Hepatocyte (in vitro differentiated cells): Measurements from ENCODE around the gene CACHD1. TPM values are rescaled to one million over a fixed set of nuclear protein-coding genes. Genes with fewer than 3 reads are reported as not detected.

Experiments used
- DNase-seq: peaks from one replicate; pipeline ENCODE4 v3.0.0-alpha.2; 2016; ENCODE audit warnings: low spot score
- H2AFZ ChIP-seq: fragments of 200-600 bp; sonication (generic); 2 replicates; pipeline ENCODE4 v1.6.0; 2016; ENCODE audit warnings: antibody characterized with exemption, mild to moderate bottlenecking
- H3K27ac ChIP-seq: fragments of 200-600 bp; sonication (generic); 2 replicates; pipeline ENCODE4 v1.5.1; 2016; ENCODE audit warnings: mild to moderate bottlenecking
- H3K27me3 ChIP-seq: fragments of 200-600 bp; sonication (generic); 2 replicates; pipeline ENCODE4 v1.6.1; 2016
- H3K36me3 ChIP-seq: fragments of 200-600 bp; sonication (generic); replicated peaks from 2 replicates; pipeline ENCODE4 v1.5.1; 2016; ENCODE audit warnings: low read depth; ENCODE audit not compliant: insufficient read depth
- H3K4me1 ChIP-seq: fragments of 200-600 bp; sonication (generic); 2 replicates; pipeline ENCODE4 v1.5.1; 2016; ENCODE audit warnings: mild to moderate bottlenecking, moderate library complexity; ENCODE audit not compliant: insufficient read depth
- H3K4me2 ChIP-seq: fragments of 200-600 bp; sonication (generic); 2 replicates; pipeline ENCODE4 v1.6.0; 2016
- H3K4me3 ChIP-seq: fragments of 200-600 bp; sonication (generic); 2 replicates; pipeline ENCODE4 v1.5.1; 2016; ENCODE audit warnings: mild to moderate bottlenecking
- H3K79me2 ChIP-seq: fragments of 200-600 bp; sonication (generic); 2 replicates; pipeline ENCODE4 v1.6.0; 2017; ENCODE audit warnings: mild to moderate bottlenecking
- H3K9me2 ChIP-seq: fragments of 200-600 bp; sonication (generic); replicated peaks from 2 replicates; pipeline ENCODE4 v1.6.0; 2017; ENCODE audit warnings: mild to moderate bottlenecking; ENCODE audit not compliant: insufficient read depth
- H3K9me3 ChIP-seq: fragments of 200-600 bp; sonication (generic); 2 replicates; pipeline ENCODE4 v1.5.1; 2016; ENCODE audit warnings: low read depth, mild to moderate bottlenecking
- H4K20me1 ChIP-seq: fragments of 200-600 bp; sonication (generic); 2 replicates; pipeline ENCODE4 v1.6.0; 2016; ENCODE audit warnings: mild to moderate bottlenecking; ENCODE audit not compliant: insufficient read depth, poor library complexity, severe bottlenecking
- CTCF ChIP-seq: fragments of 200-600 bp; sonication (generic); IDR thresholded peaks from 2 replicates; pipeline ENCODE4 v1.5.1; 2016; ENCODE audit warnings: antibody characterized with exemption, mild to moderate bottlenecking; ENCODE audit not compliant: poor library complexity
- EZH2 ChIP-seq: fragments of 200-600 bp; sonication (generic); IDR thresholded peaks from 2 replicates; pipeline ENCODE4 v1.6.1; 2016; ENCODE audit warnings: antibody characterized with exemption, mild to moderate bottlenecking, borderline replicate concordance
- EZH2phosphoT487 ChIP-seq: fragments of 200-600 bp; sonication (generic); IDR thresholded peaks from one replicate; pipeline ENCODE4 v1.6.1; 2018; ENCODE audit warnings: antibody characterized with exemption, mild to moderate bottlenecking, low read depth, moderate library complexity; ENCODE audit not compliant: unreplicated experiment, severe bottlenecking
- WGBS: methylation state at CpG from one replicate; pipeline ENCODE4 v1.1.6; 2016; ENCODE audit warnings: low lambda C conversion rate; ENCODE audit errors: missing lambda C conversion rate; 5-methylcytosine and 5-hydroxymethylcytosine counted together
- polyA plus RNA-seq: library from polyadenylated mRNA; unstranded; fragments of >200 nt; fragmentation: Nextera tagmentation; extraction: Ambion mirVana; gene quantifications from 2 replicates; pipeline ENCODE4 v1.2.1, GENCODE V29; 2016
- total RNA-seq: library from RNA; depleted of rRNA; stranded (reverse); fragments of >200 nt; gene quantifications from 2 replicates; pipeline ENCODE4 v1.2.3, GENCODE V29; 2014

Gene CACHD1
- total and polyA plus RNA-seq, 2 experiments from 2014 or later, result 23.8 to 39.7 TPM

- H3K36me3 ChIP-seq, result no peaks in the 10 kb centered on the region
- H3K4me1 ChIP-seq, result peaks cover 46% of the 10 kb centered on the region
- H3K9me2 ChIP-seq, result no peaks in the 10 kb centered on the region
- peak; percentile 67 for DNase-seq
- no peak overlapping the region for H2AFZ ChIP-seq
- H3K4me2 ChIP-seq, result peak overlapping the region; percentile 69
- WGBS, result 48% methylated on average over 2 of the region's 2 CpGs
- H3K79me2 ChIP-seq, result peaks cover 73% of the 10 kb centered on the region
- no peaks in the 10 kb centered on the region for H3K9me3 ChIP-seq
- TF ChIP-seq EZH2phosphoT487, result no peak
- H3K4me3 ChIP-seq, result no peak overlapping the region
- H3K27me3 ChIP-seq, result no peaks in the 10 kb centered on the region
- no peaks in the 10 kb centered on the region for H4K20me1 ChIP-seq
- H3K27ac ChIP-seq, result peak overlapping the region; percentile 87
These were observed 69.9 kb downstream of the CACHD1 start for GRCh38 chr1:64539781-64540218.

GRCh38 chr1:64540265-64540791 is 70.4 kb downstream of the CACHD1 start:
- Histone ChIP-seq H3K4me3 (no peak overlapping the region), H3K79me2 (peaks cover 73% of the 10 kb centered on the region), H3K36me3 (no peaks in the 10 kb centered on the region), H3K27me3 (no peaks in the 10 kb centered on the region), H3K9me3 (no peaks in the 10 kb centered on the region), H3K4me2 (peak overlapping the region; percentile 69), H2AFZ (no peak overlapping the region), H3K4me1 (peaks cover 46% of the 10 kb centered on the region), H3K27ac (peak overlapping the region; percentile 87), H3K9me2 (no peaks in the 10 kb centered on the region), H4K20me1 (no peaks in the 10 kb centered on the region)
- TF ChIP-seq EZH2, result no peak
- WGBS, result 32% methylated on average over 6 of the region's 6 CpGs
- DNase-seq, result peak; percentile 26

- Histone ChIP-seq H4K20me1 (no peaks in the 10 kb centered on the region), H3K9me2 (no peaks in the 10 kb centered on the region), H3K27ac (no peak overlapping the region), H3K27me3 (no peaks in the 10 kb centered on the region), H3K4me2 (no peak overlapping the region), H3K79me2 (peaks cover 78% of the 10 kb centered on the region), H3K4me3 (no peak overlapping the region), H2AFZ (no peak overlapping the region), H3K4me1 (peaks cover 31% of the 10 kb centered on the region), H3K9me3 (no peaks in the 10 kb centered on the region), H3K36me3 (no peaks in the 10 kb centered on the region)
- no peak for DNase-seq
- TF ChIP-seq CTCF (no peak), EZH2phosphoT487 (no peak), EZH2 (no peak)
- 76% methylated on average over 4 of the region's 4 CpGs for WGBS
These were observed 72.2 kb downstream of the CACHD1 start for GRCh38 chr1:64542118-64542517.

GRCh38 chr1:64543831-64544230 is 73.9 kb downstream of the CACHD1 start:
- Histone ChIP-seq H3K4me3 (no peak overlapping the region), H3K36me3 (no peaks in the 10 kb centered on the region), H3K9me2 (no peaks in the 10 kb centered on the region), H3K9me3 (no peaks in the 10 kb centered on the region), H2AFZ (no peak overlapping the region), H3K4me2 (no peak overlapping the region), H3K4me1 (peaks cover 18% of the 10 kb centered on the region), H3K27ac (no peak overlapping the region), H3K79me2 (peaks cover 89% of the 10 kb centered on the region), H3K27me3 (no peaks in the 10 kb centered on the region), H4K20me1 (no peaks in the 10 kb centered on the region)
- TF ChIP-seq EZH2 (no peak), EZH2phosphoT487 (no peak), CTCF (no peak)
- no peak for DNase-seq
- 88% methylated on average over 4 of the region's 4 CpGs for WGBS
